ENCODE data around the gene COLEC11. TPM values are rescaled to one million over a fixed set of nuclear protein-coding genes. Genes with fewer than 3 reads are reported as not detected.
A peak's percentile ranks its signal among the peaks of the same experiment; 100 is the strongest.

Gene COLEC11
- total and polyA plus RNA-seq, 2 of the 13 experiments (the other 11 are each of a cell fraction or from before 2014, with no cell fraction given) = 1.5 to 3.0 TPM

GRCh38 chr2:3606370-3607201 lies 11.7 kb downstream of the COLEC11 start (continued):
- TF ChIP-seq, protein P1, sequence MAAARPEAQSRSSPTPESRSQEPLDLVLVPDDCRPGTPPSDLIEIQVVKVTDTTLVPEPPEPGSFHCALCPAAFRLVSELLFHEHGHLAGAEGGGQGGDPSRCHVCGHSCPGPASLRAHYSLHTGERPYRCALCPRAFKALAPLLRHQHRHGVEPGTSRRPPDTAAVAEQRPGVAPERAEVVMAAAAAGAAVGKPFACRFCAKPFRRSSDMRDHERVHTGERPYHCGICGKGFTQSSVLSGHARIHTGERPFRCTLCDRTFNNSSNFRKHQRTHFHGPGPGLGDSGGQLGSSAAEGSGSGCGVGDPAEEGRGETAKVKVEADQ (CRISPR knock-in tag; IDR thresholded peaks at IDR 0.05; ENCODE audit: borderline replicate concordance) = no peak
- TF ChIP-seq PRPF4 (IDR thresholded peaks at IDR 0.05; ENCODE audit: low read depth, low read length, poor library complexity, severe bottlenecking) (no peak), ZNF839 (CRISPR knock-in tag; IDR thresholded peaks at IDR 0.05; ENCODE audit: borderline replicate concordance) (no peak), ZNF773 (CRISPR knock-in tag; IDR thresholded peaks at IDR 0.05; ENCODE audit: borderline replicate concordance) (no peak), ZBTB1 (CRISPR knock-in tag; IDR thresholded peaks at IDR 0.05; ENCODE audit: borderline replicate concordance) (no peak), TBX2 (CRISPR knock-in tag; IDR thresholded peaks at IDR 0.05; ENCODE audit: borderline replicate concordance) (no peak), HDAC1 (CRISPR knock-in tag; IDR thresholded peaks at IDR 0.05) (no peak), ZNF460 (CRISPR knock-in tag; IDR thresholded peaks at IDR 0.05; ENCODE audit: borderline replicate concordance) (no peak), HNRNPK (IDR thresholded peaks at IDR 0.05; ENCODE audit: low read depth, low read length, poor library complexity, severe bottlenecking) (no peak), SP1 (IDR thresholded peaks at IDR 0.05) (no peak), SP1 (CRISPR knock-in tag; IDR thresholded peaks at IDR 0.05) (no peak), NRL (CRISPR knock-in tag; IDR thresholded peaks at IDR 0.05; ENCODE audit: borderline replicate concordance) (peak; percentile 47; the same call in 1 of the 2 replicates), ZBTB4 (CRISPR knock-in tag; IDR thresholded peaks at IDR 0.05; ENCODE audit: borderline replicate concordance) (peak; percentile 36; the same call in 1 of the 2 replicates), ZNF281 (CRISPR knock-in tag; IDR thresholded peaks at IDR 0.05; ENCODE audit: borderline replicate concordance) (no peak)
- TF ChIP-seq, protein P2, sequence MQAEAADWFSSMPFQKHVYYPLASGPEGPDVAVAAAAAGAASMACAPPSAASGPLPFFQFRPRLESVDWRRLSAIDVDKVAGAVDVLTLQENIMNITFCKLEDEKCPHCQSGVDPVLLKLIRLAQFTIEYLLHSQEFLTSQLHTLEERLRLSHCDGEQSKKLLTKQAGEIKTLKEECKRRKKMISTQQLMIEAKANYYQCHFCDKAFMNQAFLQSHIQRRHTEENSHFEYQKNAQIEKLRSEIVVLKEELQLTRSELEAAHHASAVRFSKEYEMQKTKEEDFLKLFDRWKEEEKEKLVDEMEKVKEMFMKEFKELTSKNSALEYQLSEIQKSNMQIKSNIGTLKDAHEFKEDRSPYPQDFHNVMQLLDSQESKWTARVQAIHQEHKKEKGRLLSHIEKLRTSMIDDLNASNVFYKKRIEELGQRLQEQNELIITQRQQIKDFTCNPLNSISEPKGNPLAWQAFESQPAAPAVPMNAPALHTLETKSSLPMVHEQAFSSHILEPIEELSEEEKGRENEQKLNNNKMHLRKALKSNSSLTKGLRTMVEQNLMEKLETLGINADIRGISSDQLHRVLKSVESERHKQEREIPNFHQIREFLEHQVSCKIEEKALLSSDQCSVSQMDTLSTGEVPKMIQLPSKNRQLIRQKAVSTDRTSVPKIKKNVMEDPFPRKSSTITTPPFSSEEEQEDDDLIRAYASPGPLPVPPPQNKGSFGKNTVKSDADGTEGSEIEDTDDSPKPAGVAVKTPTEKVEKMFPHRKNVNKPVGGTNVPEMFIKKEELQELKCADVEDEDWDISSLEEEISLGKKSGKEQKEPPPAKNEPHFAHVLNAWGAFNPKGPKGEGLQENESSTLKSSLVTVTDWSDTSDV (CRISPR knock-in tag; IDR thresholded peaks at IDR 0.05) = no peak
- TF ChIP-seq, protein P3, sequence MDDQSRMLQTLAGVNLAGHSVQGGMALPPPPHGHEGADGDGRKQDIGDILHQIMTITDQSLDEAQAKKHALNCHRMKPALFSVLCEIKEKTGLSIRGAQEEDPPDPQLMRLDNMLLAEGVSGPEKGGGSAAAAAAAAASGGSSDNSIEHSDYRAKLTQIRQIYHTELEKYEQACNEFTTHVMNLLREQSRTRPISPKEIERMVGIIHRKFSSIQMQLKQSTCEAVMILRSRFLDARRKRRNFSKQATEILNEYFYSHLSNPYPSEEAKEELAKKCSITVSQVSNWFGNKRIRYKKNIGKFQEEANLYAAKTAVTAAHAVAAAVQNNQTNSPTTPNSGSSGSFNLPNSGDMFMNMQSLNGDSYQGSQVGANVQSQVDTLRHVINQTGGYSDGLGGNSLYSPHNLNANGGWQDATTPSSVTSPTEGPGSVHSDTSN (CRISPR knock-in tag; IDR thresholded peaks at IDR 0.05; ENCODE audit: borderline replicate concordance) = no peak
